EL (cell line): Measurements from ENCODE around the gene CHKB.
"Not testable (repeated sequence)": the region's sequence is repeated elsewhere in the genome, so short reads cannot be mapped to it uniquely, and the experiment has no call there.

Experiments
- DNase-seq: peaks from one replicate; pipeline ENCODE4 v3.0.0-alpha.2; 2016

CHKB gene, protein sequence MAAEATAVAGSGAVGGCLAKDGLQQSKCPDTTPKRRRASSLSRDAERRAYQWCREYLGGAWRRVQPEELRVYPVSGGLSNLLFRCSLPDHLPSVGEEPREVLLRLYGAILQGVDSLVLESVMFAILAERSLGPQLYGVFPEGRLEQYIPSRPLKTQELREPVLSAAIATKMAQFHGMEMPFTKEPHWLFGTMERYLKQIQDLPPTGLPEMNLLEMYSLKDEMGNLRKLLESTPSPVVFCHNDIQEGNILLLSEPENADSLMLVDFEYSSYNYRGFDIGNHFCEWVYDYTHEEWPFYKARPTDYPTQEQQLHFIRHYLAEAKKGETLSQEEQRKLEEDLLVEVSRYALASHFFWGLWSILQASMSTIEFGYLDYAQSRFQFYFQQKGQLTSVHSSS

DNA sequence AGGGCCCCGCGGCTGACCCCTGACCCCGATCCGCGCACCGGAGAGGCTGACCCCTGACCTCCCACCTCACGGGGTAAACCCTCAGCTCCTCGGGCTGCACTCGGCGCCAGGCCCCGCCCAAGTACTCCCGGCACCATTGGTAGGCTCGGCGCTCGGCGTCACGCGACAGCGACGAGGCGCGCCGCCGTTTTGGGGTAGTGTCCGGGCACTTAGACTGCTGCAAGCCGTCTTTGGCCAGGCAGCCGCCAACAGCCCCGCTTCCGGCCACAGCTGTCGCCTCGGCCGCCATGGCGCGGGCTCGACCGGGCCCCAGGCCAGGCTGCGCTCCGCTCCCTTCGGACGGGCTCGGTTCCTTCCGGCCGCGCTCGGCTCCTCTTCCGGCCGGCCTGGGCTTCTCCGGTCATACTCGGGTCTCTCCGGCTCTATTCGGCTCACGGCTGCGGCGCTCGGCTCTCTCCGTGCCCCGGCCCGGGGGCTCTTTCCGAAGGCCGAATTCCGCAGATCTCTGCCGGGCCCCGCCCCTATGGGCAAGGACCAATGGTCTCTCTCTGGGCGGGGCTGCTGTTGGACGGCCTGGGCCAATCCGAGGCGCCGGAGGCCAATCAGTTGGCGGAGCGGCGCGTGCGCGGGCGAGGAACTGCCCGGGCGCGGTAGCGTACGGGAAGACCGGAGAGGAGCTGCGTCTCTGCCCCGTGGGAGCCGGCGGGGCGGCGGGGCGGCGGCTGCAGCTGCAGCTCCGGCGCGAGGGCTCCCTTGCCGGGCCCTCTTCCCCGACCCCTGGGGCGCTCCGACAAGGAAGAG is at the start of gene CHKB:
Gene CHKB, minus strand, starts transcription at position 357 of the 801 bp plus-strand sequence. Its CDS starts 68 bp downstream, at position 289.
- peak; percentile 99 for DNase-seq

DNA sequence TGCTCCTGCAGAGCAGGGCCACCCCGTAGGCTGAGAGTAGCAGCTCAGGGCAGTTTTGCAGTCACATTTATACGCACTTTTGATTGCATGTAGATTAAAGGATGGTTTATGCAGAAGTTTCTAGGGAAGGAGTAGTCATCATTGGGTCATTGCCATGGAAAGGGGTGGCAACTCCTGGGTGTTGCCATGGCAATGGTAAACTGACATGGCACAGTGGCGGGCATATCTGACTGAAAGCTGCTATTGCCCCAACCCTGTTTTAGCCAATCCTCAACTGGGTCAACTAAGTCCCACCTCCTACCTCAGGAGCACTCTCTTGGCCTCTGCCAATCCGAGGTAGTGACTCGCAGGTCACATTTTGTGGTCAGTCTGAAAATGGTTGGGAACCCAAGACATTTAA is 47.7 kb upstream of the CHKB start:
- DNase-seq = no peak

DNA sequence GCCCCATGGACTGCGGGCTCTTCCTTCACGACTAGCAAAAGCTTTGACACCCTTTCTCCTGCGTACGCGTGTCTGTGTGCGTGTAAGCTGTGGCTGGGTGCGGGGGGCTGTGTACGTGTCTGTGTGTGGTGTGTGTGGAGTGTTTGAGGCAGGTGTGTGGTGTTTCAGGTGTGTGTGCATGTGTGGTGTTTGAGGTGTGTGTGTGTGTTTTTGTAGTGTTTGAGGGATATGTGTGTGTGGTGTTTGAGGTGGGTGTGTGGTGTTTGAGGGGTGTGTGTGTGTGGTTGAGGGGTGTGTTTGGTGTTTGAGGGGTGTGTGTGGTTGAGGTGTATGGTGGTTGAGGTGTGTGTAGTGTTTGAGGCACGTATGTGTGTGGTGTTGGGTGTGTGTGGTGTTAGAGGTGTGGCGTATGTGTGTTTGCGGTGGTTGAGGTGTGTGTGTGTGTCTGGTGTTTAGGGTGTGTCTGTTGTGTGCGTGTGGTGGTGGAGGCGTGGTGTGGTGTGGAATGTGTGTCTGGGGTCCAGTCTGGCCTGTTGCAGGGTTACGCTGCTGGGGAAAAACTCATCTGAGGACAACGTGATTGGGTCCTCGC is 46.0 kb upstream of the CHKB start:
- no peak for DNase-seq

DNA sequence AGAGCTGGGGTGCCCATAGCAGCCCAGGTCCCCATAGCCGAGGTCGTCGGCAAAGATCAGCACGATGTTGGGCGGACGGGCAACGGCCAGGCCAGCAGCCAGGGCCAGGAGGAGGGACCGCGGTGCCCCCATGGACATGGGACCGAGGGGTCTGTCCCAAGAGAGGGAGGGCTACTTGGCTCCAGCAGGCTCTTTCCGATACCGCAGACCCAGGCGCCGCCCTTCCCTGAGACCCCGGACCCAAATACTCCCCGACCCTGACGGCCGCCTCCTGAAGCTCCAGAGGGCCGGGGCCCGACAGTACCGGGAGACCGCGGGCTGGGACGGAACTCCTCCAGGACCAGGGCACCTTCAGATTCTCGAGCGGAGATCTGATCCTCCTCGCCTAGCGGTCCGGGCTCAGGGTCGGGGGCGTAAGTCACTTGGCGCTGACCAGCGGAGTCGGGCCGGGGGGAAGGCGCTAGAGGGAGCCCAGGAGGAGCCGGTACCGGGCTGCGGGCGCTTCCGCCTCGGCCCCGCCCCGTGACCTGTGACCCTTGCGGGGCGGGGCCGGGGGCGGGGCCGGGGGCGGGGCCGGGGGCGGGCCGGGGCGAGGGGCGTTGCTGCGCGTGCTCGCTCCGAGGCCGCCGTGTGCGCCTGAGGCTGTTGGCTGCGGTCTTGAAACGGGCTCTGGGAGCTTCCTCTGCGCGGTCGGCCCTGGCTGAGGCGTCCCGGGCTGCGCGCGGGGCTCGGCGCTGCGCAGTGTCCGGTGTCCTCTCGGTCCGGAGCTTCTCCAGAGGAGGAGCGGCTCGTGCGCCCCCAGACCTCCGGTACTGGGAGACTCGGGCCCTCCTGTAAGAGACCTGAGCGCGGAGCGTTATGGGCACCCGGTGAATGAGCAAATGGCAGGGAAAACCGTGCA is 45.2 kb upstream of the CHKB start, which contains the start of gene ARSA:
Gene ARSA, minus strand, starts transcription at position 511 of the 901 bp plus-strand sequence. Its CDS starts 373 bp downstream, at position 138.
- peak; percentile 88 for DNase-seq

DNA sequence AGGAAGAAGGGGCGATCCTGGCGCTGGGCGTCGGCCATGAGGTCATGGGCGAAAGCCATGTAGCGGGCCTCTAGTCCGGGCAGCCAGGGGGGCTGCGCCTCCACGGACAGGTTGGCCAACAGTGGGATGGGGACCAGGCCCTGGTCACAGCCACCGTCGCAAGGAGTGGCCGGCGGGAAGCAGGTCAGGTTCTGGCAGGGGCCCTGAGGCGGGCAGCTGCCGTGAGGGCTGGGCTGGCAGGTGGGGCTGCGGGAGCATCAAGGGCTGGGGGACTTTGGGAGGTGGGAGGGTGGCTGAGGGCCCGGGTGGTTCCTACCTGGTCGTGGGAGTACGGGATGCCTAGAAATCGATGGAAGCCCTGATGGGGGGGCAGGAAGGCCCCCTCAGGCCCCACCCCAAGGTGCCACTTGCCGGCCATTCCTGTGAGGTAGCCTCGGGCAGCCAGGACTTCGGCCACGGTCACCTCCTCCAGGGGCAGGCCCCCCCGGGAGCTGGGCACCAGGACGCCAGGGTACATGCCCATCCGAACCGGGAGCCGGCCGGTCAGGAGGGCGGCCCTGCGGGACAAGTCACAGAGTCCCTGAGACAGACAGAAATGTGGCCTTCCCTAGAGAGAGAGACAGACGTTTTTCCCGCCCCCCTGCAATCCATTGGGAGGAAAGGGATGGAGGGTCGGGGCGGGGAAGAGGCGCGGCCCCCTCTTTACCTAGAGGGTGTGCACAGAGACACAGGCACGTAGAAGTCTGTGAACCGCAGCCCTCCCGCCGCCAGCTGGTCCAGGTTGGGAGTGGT is 44.4 kb upstream of the CHKB start:
- DNase-seq = no peak

DNA sequence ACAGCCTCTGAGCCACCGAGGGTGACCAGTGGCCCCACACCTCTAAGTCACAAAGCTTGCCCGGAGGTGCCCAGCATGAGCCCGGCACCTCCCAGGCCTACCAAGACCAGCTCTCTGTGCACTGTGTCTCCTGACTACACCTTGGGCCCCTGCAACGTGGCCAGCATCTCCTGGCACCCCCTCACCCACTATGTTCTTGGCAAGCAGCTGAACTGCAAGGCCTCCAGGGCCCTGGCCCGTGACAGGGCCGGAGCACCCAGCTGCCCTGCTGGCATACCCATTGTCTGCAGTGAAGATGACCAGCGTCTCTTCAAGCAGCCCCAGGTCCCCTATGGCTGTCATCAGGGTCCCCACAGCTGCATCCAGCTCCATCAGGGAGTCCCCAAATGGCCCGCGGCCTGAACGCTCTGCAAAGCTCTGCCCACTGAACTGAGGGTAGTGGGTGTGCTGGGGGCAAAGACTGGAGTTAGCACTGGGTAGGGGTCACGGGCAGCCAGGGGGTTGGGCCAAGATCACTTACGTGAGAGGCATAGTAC is 43.7 kb upstream of the CHKB start:
- no peak for DNase-seq

DNA sequence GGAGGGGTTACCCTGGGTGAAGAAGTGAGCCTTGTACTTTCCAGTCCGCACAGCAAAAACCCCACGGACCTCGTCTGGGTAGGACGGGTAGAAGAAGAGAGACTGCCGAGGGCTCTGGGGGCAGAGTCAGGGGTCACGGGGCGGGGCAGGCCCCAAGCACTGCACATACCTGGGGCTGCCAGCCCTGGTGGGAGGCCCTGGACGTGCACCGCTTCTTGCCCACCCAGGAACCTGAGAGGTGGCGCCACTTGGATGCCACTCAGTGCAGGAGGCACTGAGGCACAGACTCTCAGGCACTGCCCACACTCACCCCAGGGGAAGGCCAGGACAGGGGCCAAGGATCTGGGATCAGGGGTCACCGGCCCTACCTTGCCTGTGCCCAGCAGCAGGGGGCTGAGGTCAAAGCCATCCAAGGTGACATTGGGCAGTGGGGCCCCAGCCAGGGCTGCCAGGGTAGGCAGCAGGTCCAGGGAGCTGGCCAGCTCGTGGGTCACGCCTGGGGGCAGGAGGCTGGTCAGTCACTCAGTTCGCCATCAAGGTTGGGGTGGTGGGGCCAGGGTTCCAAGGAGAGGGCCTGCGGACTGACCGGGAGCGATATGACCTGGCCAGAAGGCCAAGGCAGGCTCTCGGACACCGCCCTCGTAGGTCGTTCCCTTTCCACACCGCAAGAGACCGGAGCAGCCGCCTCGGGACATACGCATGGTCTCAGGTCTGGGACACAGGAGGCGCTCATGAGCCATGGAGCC is 43.1 kb upstream of the CHKB start:
- no peak for DNase-seq

DNA sequence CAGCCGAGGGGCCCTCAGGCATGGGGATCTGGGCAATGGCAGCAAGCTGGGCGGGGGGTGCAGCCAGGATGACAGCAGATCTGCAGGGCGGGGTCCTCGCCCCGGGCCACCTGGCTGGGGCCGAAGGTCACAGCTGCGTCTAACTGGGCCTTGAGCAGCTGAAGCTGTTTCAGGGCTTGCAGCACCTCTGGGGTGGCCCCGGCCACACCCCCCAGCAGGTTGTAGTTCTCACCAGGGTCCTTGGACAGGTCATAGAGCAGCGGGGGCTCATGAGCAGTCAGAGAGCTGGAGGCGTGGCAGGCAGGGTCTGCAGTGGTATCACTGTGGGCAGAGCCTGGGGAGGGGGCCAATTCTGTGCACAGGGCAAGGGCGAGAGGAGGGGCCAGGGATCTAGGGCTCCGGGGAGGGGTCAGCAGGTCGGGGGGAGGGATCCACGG is 42.5 kb upstream of the CHKB start:
- no peak for DNase-seq

DNA sequence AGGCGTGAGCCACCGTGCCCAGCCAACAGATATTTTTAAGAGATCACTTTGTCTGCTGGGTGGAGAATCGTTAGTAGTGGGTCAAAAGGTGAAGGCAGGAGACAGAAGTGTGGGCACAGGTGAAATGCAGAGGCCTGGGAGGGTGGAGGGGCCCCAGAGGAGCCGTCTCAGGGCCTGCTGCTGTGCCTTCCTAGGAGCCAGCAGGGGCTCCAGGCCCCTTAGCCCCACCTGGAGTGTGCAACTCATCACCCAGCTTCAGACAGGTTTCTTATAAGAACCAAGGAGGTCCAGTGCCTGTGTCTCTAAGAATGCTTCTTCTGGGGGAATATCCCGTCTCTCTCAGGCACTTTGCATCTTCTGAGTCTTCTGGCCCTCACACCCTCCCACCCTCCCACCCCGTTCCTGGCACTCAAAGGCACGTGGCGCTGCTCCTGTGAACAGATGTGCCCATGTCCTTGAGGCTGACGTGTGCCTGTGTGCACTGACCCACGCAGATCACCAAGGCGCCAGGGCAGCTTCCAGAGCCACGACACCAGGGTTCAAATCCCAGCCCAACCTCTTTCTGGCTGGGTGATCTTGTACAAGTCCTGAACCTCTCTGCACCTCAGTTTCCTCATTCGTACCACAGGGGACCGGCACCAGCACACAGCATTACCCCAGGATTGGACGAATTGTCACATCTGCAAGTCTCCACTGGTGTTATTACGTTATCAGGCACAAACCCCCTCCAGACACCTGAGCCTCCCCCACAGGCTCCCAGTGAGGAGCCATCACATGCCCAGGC is 41.9 kb upstream of the CHKB start:
- DNase-seq = no peak

DNA sequence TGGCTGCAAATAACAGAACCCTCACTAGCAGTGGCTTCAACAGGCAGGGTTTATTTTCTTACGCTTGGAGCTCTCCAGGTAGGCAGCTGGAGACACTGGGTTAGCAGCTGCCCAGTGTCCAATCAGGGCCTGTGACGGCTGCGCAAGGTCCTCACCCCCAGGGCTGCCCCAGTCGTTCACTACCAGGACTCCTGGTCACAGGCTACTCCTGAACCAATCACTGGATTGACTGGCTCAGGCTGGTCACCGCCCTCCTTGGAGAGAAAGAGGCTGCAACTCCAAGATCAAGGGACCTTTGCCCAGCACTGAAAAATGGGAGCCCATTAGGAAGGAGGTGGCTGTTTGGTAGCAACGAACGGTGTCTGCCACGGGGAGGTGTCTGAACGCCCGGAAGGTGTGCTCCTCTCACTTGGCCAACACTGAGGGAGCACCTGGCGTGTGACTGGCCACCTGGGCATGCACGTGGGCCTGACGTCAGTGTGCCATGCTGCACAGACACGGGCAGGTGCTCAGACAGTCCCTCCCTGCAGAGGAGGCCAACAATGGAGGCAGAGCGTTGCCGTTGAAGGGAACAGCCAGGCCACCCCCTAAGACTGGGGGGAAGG is 40.2 kb upstream of the CHKB start:
- DNase-seq = no peak

DNA sequence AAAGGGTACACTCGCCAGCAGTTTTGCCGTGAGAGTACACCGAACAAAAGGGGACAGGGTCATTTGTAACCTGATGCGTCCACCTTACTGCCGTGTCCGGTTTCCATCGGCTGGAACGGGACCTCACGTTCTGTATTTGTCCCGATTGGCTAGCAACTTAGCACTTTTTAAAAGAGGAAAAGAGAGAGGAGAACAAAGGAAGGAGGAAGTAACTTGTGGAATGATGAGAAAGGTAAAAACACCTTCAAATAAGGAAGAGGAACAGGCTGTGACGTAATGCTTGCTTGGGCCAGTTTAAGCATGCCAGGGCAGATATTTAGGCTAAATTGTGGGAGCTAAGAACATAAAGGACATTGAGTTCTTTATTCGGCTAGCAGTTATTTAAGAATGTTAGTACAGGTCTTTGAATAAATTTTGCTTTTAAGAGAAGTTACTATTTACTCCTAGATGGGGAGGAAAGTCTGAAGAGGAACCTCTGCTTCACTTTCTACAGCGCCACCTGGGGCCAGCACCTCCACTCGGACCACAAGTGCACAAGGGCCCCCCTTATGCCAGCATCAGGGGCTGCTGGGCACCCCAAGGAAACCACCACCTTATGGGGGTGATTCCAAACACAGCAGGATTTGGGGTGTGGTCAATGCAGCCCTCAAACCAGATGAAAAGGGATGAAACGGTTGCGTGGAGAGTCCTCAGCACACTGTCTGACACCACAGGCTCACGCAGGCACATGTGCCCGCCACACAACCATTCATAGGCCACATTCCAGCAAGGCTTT is 39.5 kb upstream of the CHKB start:
- DNase-seq = no peak

DNA sequence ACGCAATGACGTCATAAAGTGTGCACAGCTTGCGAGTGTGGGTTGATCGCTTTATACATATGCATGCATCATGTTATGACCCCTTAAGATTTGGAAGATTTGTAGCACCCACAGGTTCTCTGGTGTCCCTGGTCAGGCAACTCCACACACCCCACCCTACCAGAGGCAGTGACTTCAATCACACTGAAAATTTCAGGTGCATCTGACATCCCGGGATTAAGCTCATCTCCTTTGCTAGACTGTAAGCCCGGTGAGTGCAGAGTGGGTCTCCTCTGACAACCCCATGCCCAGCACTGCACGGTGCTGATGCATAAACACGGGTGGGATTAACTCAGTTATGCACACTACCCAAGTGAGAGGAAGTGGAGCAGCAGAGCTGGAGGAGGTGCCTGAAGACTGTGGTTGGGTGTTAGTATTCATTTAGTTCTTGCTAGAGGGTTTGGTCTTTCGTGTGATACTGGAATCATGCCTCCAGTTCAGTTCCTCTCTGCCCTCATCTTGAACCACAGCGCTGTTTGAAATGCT is 38.8 kb upstream of the CHKB start:
- no peak for DNase-seq

DNA sequence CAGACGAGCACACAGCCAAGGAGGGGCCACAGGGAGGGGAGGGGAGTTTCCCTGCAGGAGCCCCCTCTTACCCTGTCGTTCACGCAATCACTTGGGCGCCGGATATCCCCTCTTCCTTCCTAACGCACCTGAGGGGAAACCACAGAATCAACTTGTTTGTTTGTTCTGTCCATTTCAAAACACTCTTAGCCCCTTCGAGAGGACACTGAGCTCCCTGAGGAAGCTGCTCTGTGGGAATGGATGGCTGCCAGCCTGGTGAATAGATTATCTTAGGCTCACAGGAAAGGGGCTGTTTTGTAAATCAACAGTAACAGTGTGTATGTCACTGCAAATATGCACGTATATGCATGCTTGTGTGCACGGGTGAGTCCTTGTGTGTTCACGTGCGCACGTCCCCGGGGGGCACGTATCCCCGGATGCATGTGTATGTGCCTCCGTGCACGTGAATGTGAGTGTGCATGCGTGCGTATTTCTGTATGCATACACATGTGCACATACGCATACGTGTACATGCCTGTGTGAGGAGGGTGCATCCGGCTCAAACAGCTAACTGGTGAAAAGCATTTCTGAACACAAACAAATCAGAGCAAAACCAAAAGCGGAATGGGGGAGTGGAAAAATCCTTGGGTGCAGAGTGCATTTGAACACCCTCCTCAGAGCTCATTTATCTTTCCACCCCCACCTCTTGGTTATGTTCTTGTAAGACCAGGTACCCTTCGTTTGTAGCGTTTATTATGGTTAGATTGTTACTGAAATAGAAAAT is 38.1 kb upstream of the CHKB start:
- DNase-seq = no peak

DNA sequence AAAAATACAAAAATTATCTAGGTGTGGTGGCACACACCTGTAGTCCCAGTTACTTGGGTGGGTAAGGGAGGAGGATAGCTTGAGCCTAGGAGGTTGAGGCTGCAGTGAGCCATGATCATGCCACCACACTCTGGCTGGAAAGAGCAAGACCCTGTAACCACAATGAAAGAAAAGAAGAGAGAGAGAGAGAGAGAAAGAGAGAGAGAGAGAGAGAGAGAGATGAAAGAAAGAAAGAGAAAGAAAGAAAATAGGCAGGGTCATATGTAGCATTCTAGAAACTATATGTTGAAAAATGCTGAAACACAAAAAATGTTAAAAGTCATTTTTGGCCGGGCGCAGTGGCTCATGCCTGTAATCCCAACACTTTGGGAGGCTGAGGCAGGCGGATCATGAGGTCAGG is 31.6 kb upstream of the CHKB start:
- not testable (repeated sequence) for DNase-seq

DNA sequence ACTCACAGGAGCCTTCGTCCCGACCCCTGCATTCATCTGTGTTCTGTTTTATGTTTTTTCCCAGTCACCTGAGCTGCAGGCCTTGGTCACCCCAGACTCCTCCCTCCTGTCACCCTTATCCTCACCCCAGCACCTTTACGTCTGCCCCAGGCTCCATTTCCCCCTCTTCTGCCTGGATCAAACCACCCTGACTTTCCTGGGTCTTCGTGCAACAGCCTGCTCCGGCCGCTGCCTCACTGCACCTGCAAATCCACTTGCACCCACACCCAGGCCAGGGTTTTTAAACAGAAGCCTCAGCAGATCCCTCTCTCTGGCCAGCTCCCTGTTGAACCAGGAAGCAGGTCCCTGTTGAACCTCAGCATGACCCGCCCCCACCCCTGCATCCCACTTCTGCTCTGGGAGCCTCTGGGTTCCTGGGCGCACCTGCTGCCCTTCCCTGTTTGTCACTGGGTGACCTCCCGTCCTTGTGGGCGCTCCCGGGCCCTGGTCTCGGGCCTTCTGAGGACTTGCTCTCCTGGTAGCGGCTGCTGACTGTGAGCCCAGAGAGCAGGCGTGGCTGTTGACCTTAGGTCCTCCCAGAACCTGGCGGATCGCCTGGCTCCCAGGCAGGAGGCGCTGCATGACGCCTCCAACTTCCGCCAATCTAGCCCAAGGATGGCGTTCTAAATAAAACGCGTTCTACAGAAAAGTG is 30.8 kb upstream of the CHKB start:
- DNase-seq = no peak

DNA sequence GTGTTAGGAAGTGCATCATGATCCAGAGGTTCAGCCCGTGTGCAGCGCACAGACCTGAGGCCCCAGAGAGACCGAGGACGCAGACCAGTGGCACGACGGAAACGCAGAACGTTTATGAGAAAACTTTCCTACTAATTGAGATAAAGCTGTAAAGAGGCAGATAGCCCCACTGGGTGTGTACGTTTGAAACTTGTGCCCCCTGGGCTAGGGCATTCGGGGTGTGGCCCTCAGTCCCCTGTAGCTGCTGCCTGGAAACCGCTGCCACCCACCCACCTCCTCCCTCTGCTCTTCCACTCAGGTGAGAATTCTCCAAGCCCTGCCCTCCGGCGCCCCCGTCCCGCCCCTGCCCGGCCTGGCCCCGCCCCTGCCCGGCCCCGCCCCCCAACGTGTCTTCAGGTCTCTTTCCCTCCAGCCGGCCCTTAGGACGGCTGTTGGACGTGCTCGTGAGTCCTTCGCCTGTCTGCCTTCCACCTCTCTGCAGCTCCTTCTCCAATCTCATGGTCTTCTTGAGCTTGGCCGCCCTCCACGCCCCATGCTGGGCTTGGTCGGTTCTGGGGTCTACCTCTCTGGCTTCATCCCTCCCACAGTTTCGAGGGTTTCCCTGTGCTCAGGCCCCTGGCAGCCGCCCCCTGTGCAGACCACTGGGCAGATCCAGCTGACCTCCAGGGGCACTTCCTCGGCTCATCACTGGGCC is 30.0 kb upstream of the CHKB start:
- DNase-seq = no peak
